K562 (cell line): ENCODE data around the gene MRPL22. TPM values are rescaled to one million over a fixed set of nuclear protein-coding genes. Genes with fewer than 3 reads are reported as not detected.

Experiments
- ATAC-seq: fragments of 200-7000 bp; cut with Tn5 transposase; 3 replicates; pipeline ENCODE4 v1.9.1; 2020; ENCODE audit warnings: moderate library complexity
- BruUV-seq: library from RNA; stranded (reverse); fragments of 400-500 nt; replicated peaks from 2 replicates; lab custom pipeline; 2021; lab: Mats Ljungman, UMichigan
- CTCF ChIA-PET: fragments of 300-600 bp; formaldehyde crosslinking; extraction: SDS; loops from one replicate; lab custom pipeline; 2021; ENCODE audit warnings: low intra/inter-chr PET ratio; lab: Yijun Ruan, JAX
- POLR2A ChIA-PET: fragments of 300-600, 350-650 bp; sonication (Branson Sonifier 250); formaldehyde crosslinking; extraction: SDS; loops from one replicate; lab custom pipeline; 2021; ENCODE audit warnings: antibody characterized with exemption, inconsistent platforms; lab: Yijun Ruan, JAX
- DNase-seq, 4 experiments: peaks; one replicate each; pipeline versions ENCODE4 v3.0.0 to v3.0.0-alpha.2; 2011 to 2018; ENCODE audit warnings: low spot score in 3 of 4, mixed read lengths in 3 of 4; ENCODE audit errors: extremely low read depth in 1 of 4
- FAIRE-seq: peaks from 2 replicates; lab custom pipeline; 2011; peaks lifted over from hg19 to GRCh38; lab: Jason Lieb, UNC
- H2AFZ ChIP-seq: 2 replicates; pipeline ENCODE4 v1.6.0; 2011; ENCODE audit warnings: low read depth, low read length, control low read depth, inconsistent platforms
- H3K27ac ChIP-seq: fragments of 200-600 bp; 3 replicates; pipeline ENCODE4 v1.8.0; 2011; ENCODE audit warnings: low read depth, mild to moderate bottlenecking, control low read depth, inconsistent platforms, low read length, moderate library complexity, mixed read lengths; ENCODE audit errors: extremely low read depth
- H3K27me3 ChIP-seq, 2 experiments: fragments of 300-600 bp in 1 of 2; 2 replicates in 1 of 2; 3 replicates in 1 of 2; pipeline versions ENCODE4 v1.6.0 to v1.8.0; 2011; ENCODE audit warnings: inconsistent platforms in 2 of 2, low read length in 2 of 2, mild to moderate bottlenecking in 1 of 2, mixed read lengths in 1 of 2, moderate library complexity in 1 of 2; ENCODE audit not compliant: control insufficient read depth in 2 of 2, insufficient read depth in 2 of 2
- H3K36me3 ChIP-seq: fragments of 300-600 bp; 3 replicates; pipeline ENCODE4 v1.8.0; 2011; ENCODE audit warnings: mild to moderate bottlenecking, low read length, inconsistent platforms; ENCODE audit not compliant: control insufficient read depth, insufficient read depth
- H3K4me1 ChIP-seq, 2 experiments: fragments of 200-600 bp in 1 of 2; replicated peaks in 1 of 2; 2 replicates in 1 of 2; 3 replicates in 1 of 2; pipeline versions ENCODE4 v1.5.1 to v1.8.0; 2011; ENCODE audit warnings: inconsistent platforms in 2 of 2, low read length in 2 of 2, mild to moderate bottlenecking in 1 of 2, mixed read lengths in 1 of 2, moderate library complexity in 1 of 2; ENCODE audit not compliant: control insufficient read depth in 2 of 2, insufficient read depth in 2 of 2
- H3K4me2 ChIP-seq: 2 replicates; pipeline ENCODE4 v1.6.1; 2011; ENCODE audit warnings: low read length, control low read depth, inconsistent platforms, mixed read lengths; ENCODE audit not compliant: insufficient read depth
- H3K4me3 ChIP-seq: fragments of 200-600 bp; sonication (generic), shearing (Covaris generic); 2 replicates; pipeline ENCODE4 v1.5.1; 2016; ENCODE audit warnings: control low read depth, inconsistent platforms
- H3K79me2 ChIP-seq: fragments of 200-600 bp; 3 replicates; pipeline ENCODE4 v1.8.0; 2011; ENCODE audit warnings: low read length, inconsistent platforms; ENCODE audit not compliant: control insufficient read depth, insufficient read depth
- H3K9ac ChIP-seq, 2 experiments: 2 replicates each; pipeline versions ENCODE4 v1.6.0 to v1.6.1; 2011; ENCODE audit warnings: low read depth in 2 of 2, low read length in 2 of 2, control low read depth in 1 of 2, inconsistent platforms in 1 of 2, mild to moderate bottlenecking in 1 of 2, mixed read lengths in 1 of 2; ENCODE audit not compliant: insufficient read depth in 1 of 2
- H3K9me1 ChIP-seq: one replicate; pipeline ENCODE4 v1.6.0; 2011; ENCODE audit warnings: inconsistent platforms, mild to moderate bottlenecking, low read length, moderate library complexity; ENCODE audit not compliant: control insufficient read depth, insufficient read depth
- H3K9me3 ChIP-seq: replicated peaks from 2 replicates; pipeline ENCODE4 v1.5.1; 2011; ENCODE audit warnings: low read depth, low read length, inconsistent platforms; ENCODE audit not compliant: control insufficient read depth, insufficient read depth
- H4K20me1 ChIP-seq: replicated peaks from 2 replicates; pipeline ENCODE4 v1.6.1; 2011; ENCODE audit warnings: low read length, inconsistent platforms, mixed read lengths; ENCODE audit not compliant: control insufficient read depth, insufficient read depth
- BCL6 ChIP-seq: fragments of 250-450 bp; sonication (Bioruptor Pico); IDR thresholded peaks from 2 replicates; pipeline ENCODE4 v1.4.0; 2020
- BHLHE40 ChIP-seq: IDR thresholded peaks from 2 replicates; pipeline ENCODE4 v1.6.1; 2011; ENCODE audit warnings: low read length, improper control_type of control experiment
- CHD1 ChIP-seq: fragments of 200-600 bp; sonication (generic); IDR thresholded peaks from one replicate; pipeline ENCODE4 v1.6.1; 2012; ENCODE audit warnings: mild to moderate bottlenecking, moderate library complexity, low read length, inconsistent platforms
- CREB3L1 ChIP-seq: fragments of 450-650 bp; IDR thresholded peaks from 2 replicates; pipeline ENCODE4 v1.6.1; 2014; ENCODE audit warnings: low read depth, mild to moderate bottlenecking, moderate library complexity, borderline replicate concordance
- DACH1 ChIP-seq: fragments of 450-650 bp; IDR thresholded peaks from 2 replicates; pipeline ENCODE4 v1.6.1; 2018; ENCODE audit not compliant: partially characterized antibody
- ELF2 ChIP-seq: fragments of 250-450 bp; sonication (Bioruptor Pico); IDR thresholded peaks from 2 replicates; pipeline ENCODE4 v1.5.0; 2021; ENCODE audit warnings: mild to moderate bottlenecking
- ETS2 ChIP-seq: IDR thresholded peaks from 2 replicates; pipeline ENCODE4 v1.6.1; 2016; ENCODE audit warnings: borderline replicate concordance, missing genetic modification characterization, mild to moderate bottlenecking, moderate library complexity, missing compliant biosample characterization; ENCODE audit not compliant: poor library complexity, severe bottlenecking
- HMGXB4 ChIP-seq: sonication (generic); formaldehyde crosslinking; IDR thresholded peaks from 2 replicates; pipeline ENCODE4 v1.8.1; 2023; ENCODE audit warnings: mild to moderate bottlenecking, missing genetic modification reagents
- PURB ChIP-seq: sonication (generic); formaldehyde crosslinking; IDR thresholded peaks from 2 replicates; pipeline ENCODE4 v1.9.0; 2021; ENCODE audit warnings: low read depth, mild to moderate bottlenecking, missing genetic modification reagents
- SAFB2 ChIP-seq: fragments of 200-400 bp; formaldehyde crosslinking; IDR thresholded peaks from 2 replicates; pipeline ENCODE4 v1.6.1; 2018; ENCODE audit warnings: borderline replicate concordance, low read length, low read depth, moderate library complexity; ENCODE audit not compliant: severe bottlenecking
- TEAD1 ChIP-seq, 2 experiments: fragments of 450-650 bp in 1 of 2; sonication (generic) in 1 of 2; formaldehyde crosslinking; IDR thresholded peaks; 2 replicates each; pipeline versions ENCODE4 v1.4.0 to v1.8.0; 2020 to 2022; ENCODE audit warnings: mild to moderate bottlenecking in 2 of 2, missing genetic modification reagents in 1 of 2
- TGIF2 ChIP-seq: sonication (generic); formaldehyde crosslinking; IDR thresholded peaks from 2 replicates; pipeline ENCODE4 v1.8.1; 2022; ENCODE audit warnings: mild to moderate bottlenecking, missing genetic modification reagents, moderate library complexity
- TRIM24 ChIP-seq, 2 experiments: fragments of 450-650 bp; IDR thresholded peaks; 2 replicates each; pipeline ENCODE4 v1.6.1; 2016
- ZMIZ1 ChIP-seq, 2 experiments: fragments of 150-350 bp in 1 of 2; IDR thresholded peaks; 2 replicates each; pipeline ENCODE4 v1.6.1; 2012 to 2016; ENCODE audit warnings: low read depth in 2 of 2, low read length in 2 of 2, mild to moderate bottlenecking in 1 of 2, moderate library complexity in 1 of 2
- ZNF239 ChIP-seq: fragments of 250-450 bp; sonication (Bioruptor Pico); IDR thresholded peaks from 2 replicates; pipeline ENCODE4 v1.4.0; 2020; ENCODE audit warnings: mild to moderate bottlenecking
- ZNF764 ChIP-seq: fragments of 250-450 bp; sonication (Bioruptor Pico); IDR thresholded peaks from 2 replicates; pipeline ENCODE4 v1.4.0; 2020; ENCODE audit warnings: low read depth, mild to moderate bottlenecking, moderate library complexity
- WGBS: fragments of 100-300 bp; shearing (Covaris generic); methylation state at CpG from one replicate; pipeline ENCODE4 v1.1.6; 2016; ENCODE audit warnings: low coverage, mixed read lengths; ENCODE audit not compliant: insufficient coverage; ENCODE audit errors: missing lambda C conversion rate; 5-methylcytosine and 5-hydroxymethylcytosine counted together
- in situ Hi-C: fragments of 300-500 bp; cut with MboI; formaldehyde crosslinking; loops from 4 replicates; pipeline ENCODE4 v1.15.0; 2018; ENCODE audit warnings: inconsistent platforms, mixed read lengths
- intact Hi-C: fragments of 100-400 bp; cut with micrococcal nuclease; formaldehyde crosslinking; loops from 2 replicates; pipeline ENCODE4 v1.14.2; 2022
- polyA plus RNA-seq, 8 experiments: library from polyadenylated mRNA; depleted of rRNA in 4 of 8; stranded (reverse) in 5 of 8; unstranded in 3 of 8; fragments of >200 nt; fragmentation: Nextera tagmentation in 2 of 8; fragmentation: Illumina TruSeq in 1 of 8; extraction: Ambion mirVana in 2 of 8; extraction: Trizol in 1 of 8; gene quantifications; 2 replicates each; pipeline versions ENCODE4 v1.2.1 to v1.2.3, GENCODE V29; 2011 to 2014; ENCODE audit warnings: inconsistent platforms in 1 of 8, missing spikeins in 1 of 8
- total RNA-seq, 7 experiments: library from RNA; depleted of rRNA in 6 of 7; stranded (reverse); fragments of >200 nt in 6 of 7; fragmentation: Illumina TruSeq in 2 of 7; extraction: Trizol in 2 of 7; gene quantifications; 2 replicates each; pipeline versions ENCODE4 v1.2.1 to v1.2.3, GENCODE V29; 2011 to 2021; ENCODE audit warnings: low replicate concordance in 1 of 7

The MRPL22 gene
- total and polyA plus RNA-seq, 9 of the 15 experiments (the other 6 are each of a cell fraction or from before 2014, with no cell fraction given): 41.1 to 424 (median 102) TPM

- no peak for TF ChIP-seq SAFB2
- TF ChIP-seq CHD1: no peak
- TF ChIP-seq ELF2 (CRISPR knock-in tag): no peak
- TF ChIP-seq ZNF764 (CRISPR knock-in tag): no peak
- no peak for TF ChIP-seq PURB
- TF ChIP-seq DACH1: no peak
These were observed 59.0 kb downstream of the MRPL22 start (continued) for GRCh38 chr5:154999865-155000264.

- peak; percentile 38 for ATAC-seq
- H3K9me3 ChIP-seq: no peaks in the 10 kb centered on the region
- intact Hi-C loops (no loop called here), in situ Hi-C loops (no loop called here)
- H3K79me2 ChIP-seq: no peaks in the 10 kb centered on the region
- H4K20me1 ChIP-seq: no peaks in the 10 kb centered on the region
- no TSS peak for BruUV-seq
- H3K27ac ChIP-seq: no peak overlapping the region
- no peaks in the 10 kb centered on the region for H3K9me1 ChIP-seq
- H3K4me1 ChIP-seq: no peaks in the 10 kb centered on the region; a peak in 1 of 5 replicates
- ChIA-PET POLR2A (interaction anchor here (0.7 kb wide), 1 partner anchor 152 kb away, joined by 3 read pairs; no protein-coding TSS in a partner anchor), CTCF (no interaction called here)
- H3K27me3 ChIP-seq: peaks cover 7 to 16% of the 10 kb centered on the region in 2 experiments; a peak in 3 of 5 replicates
- no peak overlapping the region for H3K9ac ChIP-seq
- no peak overlapping the region for H2AFZ ChIP-seq
- no peak overlapping the region for H3K4me3 ChIP-seq
- FAIRE-seq: no peak
- no peaks in the 10 kb centered on the region; the same call in 2 of the 3 replicates for H3K36me3 ChIP-seq
- H3K4me2 ChIP-seq: no peak overlapping the region
- DNase-seq: no peak
- WGBS: 2% methylated on average over 4 of the region's 4 CpGs
- no peak for TF ChIP-seq ZNF239 (CRISPR knock-in tag)
- no peak for TF ChIP-seq TGIF2 (CRISPR knock-in tag)
- no peak for TF ChIP-seq BHLHE40
- no peak for TF ChIP-seq ZMIZ1 (IDR thresholded peaks at IDR 0.05; ENCODE audit: low read depth in 2 of 2, low read length in 2 of 2)
- no peak for TF ChIP-seq TEAD1 (CRISPR knock-in tag; IDR thresholded peaks at IDR 0.05)
- no peak for TF ChIP-seq CHD1
- TF ChIP-seq HMGXB4 (CRISPR knock-in tag): no peak
- no peak for TF ChIP-seq ETS2 (tag)
- no peak for TF ChIP-seq TRIM24 (IDR thresholded peaks at IDR 0.05)
- no peak for TF ChIP-seq CREB3L1
- no peak for TF ChIP-seq BCL6 (CRISPR knock-in tag)
These were observed 60.6 kb downstream of the MRPL22 start for GRCh38 chr5:155001523-155001922.
